HepG2 (cell line): Measurements from ENCODE around the gene GPS1. TPM values are rescaled to one million over a fixed set of nuclear protein-coding genes. Genes with fewer than 3 reads are reported as not detected.

ENCODE experiments used
- BORCS8-MEF2B ChIP-seq: sonication (generic); formaldehyde crosslinking; IDR thresholded peaks from 2 replicates; pipeline ENCODE4 v1.8.0; 2022; ENCODE audit warnings: mild to moderate bottlenecking, missing genetic modification reagents
- HHEX ChIP-seq: IDR thresholded peaks from 2 replicates; pipeline ENCODE4 v1.6.1; 2016; ENCODE audit warnings: control low read depth
- HNRNPK ChIP-seq: fragments of 200-400 bp; formaldehyde crosslinking; IDR thresholded peaks from 2 replicates; pipeline ENCODE4 v1.6.1; 2018; ENCODE audit warnings: low read length, low read depth, moderate library complexity, mild to moderate bottlenecking; ENCODE audit not compliant: poor library complexity, severe bottlenecking
- HOXD1 ChIP-seq: sonication (generic); formaldehyde crosslinking; IDR thresholded peaks from 2 replicates; pipeline ENCODE4 v1.5.0; 2020; ENCODE audit warnings: missing genetic modification reagents
- MED1 ChIP-seq: sonication (generic); formaldehyde crosslinking; IDR thresholded peaks from 2 replicates; pipeline ENCODE4 v1.4.0; 2020; ENCODE audit warnings: missing genetic modification reagents
- MEIS1 ChIP-seq: sonication (generic); formaldehyde crosslinking; IDR thresholded peaks from 2 replicates; pipeline ENCODE4 v1.9.0; 2021; ENCODE audit warnings: mild to moderate bottlenecking, missing genetic modification reagents, moderate library complexity, borderline replicate concordance
- TOPORS ChIP-seq: sonication (generic); formaldehyde crosslinking; IDR thresholded peaks from 2 replicates; pipeline ENCODE4 v1.8.0; 2023; ENCODE audit warnings: mild to moderate bottlenecking, missing genetic modification reagents
- ZNF253 ChIP-seq: sonication (generic); formaldehyde crosslinking; IDR thresholded peaks from 2 replicates; pipeline ENCODE4 v1.8.0; 2022; ENCODE audit warnings: mild to moderate bottlenecking, missing genetic modification reagents, borderline replicate concordance
- ZNF451 ChIP-seq: sonication (generic); formaldehyde crosslinking; IDR thresholded peaks from 2 replicates; pipeline ENCODE4 v1.5.0; 2020; ENCODE audit warnings: mild to moderate bottlenecking, missing genetic modification reagents
- ZNF572 ChIP-seq: sonication (generic); formaldehyde crosslinking; IDR thresholded peaks from 2 replicates; pipeline ENCODE4 v1.5.1; 2020; ENCODE audit warnings: mild to moderate bottlenecking, missing genetic modification reagents
- polyA plus RNA-seq, 8 experiments: library from polyadenylated mRNA; depleted of rRNA in 3 of 8; stranded (reverse) in 7 of 8; unstranded in 1 of 8; fragments of >200 nt; fragmentation: Illumina TruSeq in 4 of 8; extraction: Trizol in 4 of 8; gene quantifications; 2 replicates each; pipeline versions ENCODE4 v1.2.1 to v1.2.3, GENCODE V29; 2011 to 2016; ENCODE audit warnings: low read depth in 4 of 8, missing spikeins in 1 of 8, mixed read lengths in 1 of 8; ENCODE audit not compliant: insufficient read depth in 1 of 8
- total RNA-seq, 5 experiments: library from RNA; depleted of rRNA; stranded (reverse); fragments of >200 nt; fragmentation: Illumina TruSeq; extraction: Trizol; gene quantifications; 2 replicates each; pipeline ENCODE4 v1.2.3, GENCODE V29; 2016; ENCODE audit warnings: low read depth in 1 of 5
- TF ChIP-seq, protein P1 (sequence below): sonication (generic); formaldehyde crosslinking; IDR thresholded peaks from 2 replicates; pipeline ENCODE4 v1.8.0; 2022; ENCODE audit warnings: missing genetic modification reagents, mild to moderate bottlenecking, moderate library complexity, borderline replicate concordance
- TF ChIP-seq, protein P2 (sequence below): IDR thresholded peaks from 2 replicates; pipeline ENCODE4 v1.6.1; 2016; ENCODE audit warnings: missing compliant biosample characterization, missing genetic modification reagents, borderline replicate concordance
- TF ChIP-seq, protein P3 (sequence below): sonication (generic); formaldehyde crosslinking; IDR thresholded peaks from 2 replicates; pipeline ENCODE4 v1.5.1; 2020; ENCODE audit warnings: mild to moderate bottlenecking, missing genetic modification reagents, moderate library complexity
- TF ChIP-seq, protein P4 (sequence below): sonication (generic); formaldehyde crosslinking; IDR thresholded peaks from 2 replicates; pipeline ENCODE4 v1.5.0; 2020; ENCODE audit warnings: mild to moderate bottlenecking, missing genetic modification reagents
- TF ChIP-seq, protein P5 (sequence below): sonication (generic); formaldehyde crosslinking; IDR thresholded peaks from 2 replicates; pipeline ENCODE4 v1.5.1; 2020; ENCODE audit warnings: missing genetic modification reagents, mild to moderate bottlenecking, borderline replicate concordance
- TF ChIP-seq, protein P6 (sequence below): sonication (generic); formaldehyde crosslinking; IDR thresholded peaks from 2 replicates; pipeline ENCODE4 v1.5.0; 2020; ENCODE audit warnings: mild to moderate bottlenecking, low read depth, missing genetic modification reagents, borderline replicate concordance

GPS1 gene
- total and polyA plus RNA-seq, 2 of the 13 experiments (the other 11 are each of a cell fraction or from before 2014, with no cell fraction given): 124 to 128 TPM

DNA sequence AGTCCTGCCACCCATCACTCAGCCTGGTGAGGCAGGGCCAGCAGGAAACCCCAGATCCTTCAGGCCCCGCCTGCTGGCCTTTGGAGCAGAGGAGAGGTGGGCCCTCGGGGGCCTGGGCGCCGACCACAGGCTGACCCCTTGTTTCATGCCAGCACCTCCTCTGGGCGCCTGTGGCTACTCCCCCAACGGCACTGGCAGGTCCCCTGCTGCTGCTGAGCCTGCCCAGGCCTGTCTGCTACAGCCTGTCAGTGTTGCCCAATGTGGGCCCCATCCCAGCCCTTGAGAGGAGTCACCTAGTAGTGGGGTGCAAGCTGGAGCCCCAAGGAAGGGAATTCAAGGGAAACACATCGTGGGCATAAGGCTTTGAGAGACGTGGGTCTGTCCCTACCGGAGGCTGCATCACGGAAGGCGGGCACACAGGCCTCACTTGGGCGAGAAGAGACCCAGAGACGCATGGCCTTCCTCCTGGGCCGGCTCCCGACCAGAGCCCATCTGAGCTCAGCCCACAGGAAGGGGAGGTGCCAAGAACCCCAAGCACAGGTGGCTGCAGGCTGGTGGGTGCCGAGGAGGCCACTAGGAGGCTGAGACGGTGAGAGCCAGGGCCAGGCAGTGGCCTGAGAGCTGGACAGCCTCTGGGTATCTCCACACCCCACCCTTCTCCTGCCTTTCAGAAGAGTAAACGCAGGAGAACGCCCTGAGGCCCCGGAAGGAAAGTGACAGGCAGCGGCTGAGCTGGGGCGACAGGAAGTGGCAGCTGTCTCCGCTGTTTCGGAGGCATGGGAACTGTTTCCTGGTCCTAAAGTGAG is 54.4 kb downstream of the GPS1 start (continued):
- TF ChIP-seq BORCS8-MEF2B (CRISPR knock-in tag): peak; percentile 85; the same call in 1 of the 2 replicates
- peak; percentile 91 for TF ChIP-seq ZNF572 (CRISPR knock-in tag)
- TF ChIP-seq, protein P1, sequence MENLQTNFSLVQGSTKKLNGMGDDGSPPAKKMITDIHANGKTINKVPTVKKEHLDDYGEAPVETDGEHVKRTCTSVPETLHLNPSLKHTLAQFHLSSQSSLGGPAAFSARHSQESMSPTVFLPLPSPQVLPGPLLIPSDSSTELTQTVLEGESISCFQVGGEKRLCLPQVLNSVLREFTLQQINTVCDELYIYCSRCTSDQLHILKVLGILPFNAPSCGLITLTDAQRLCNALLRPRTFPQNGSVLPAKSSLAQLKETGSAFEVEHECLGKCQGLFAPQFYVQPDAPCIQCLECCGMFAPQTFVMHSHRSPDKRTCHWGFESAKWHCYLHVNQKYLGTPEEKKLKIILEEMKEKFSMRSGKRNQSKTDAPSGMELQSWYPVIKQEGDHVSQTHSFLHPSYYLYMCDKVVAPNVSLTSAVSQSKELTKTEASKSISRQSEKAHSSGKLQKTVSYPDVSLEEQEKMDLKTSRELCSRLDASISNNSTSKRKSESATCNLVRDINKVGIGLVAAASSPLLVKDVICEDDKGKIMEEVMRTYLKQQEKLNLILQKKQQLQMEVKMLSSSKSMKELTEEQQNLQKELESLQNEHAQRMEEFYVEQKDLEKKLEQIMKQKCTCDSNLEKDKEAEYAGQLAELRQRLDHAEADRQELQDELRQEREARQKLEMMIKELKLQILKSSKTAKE (CRISPR knock-in tag): no peak
- peak; percentile 96 for TF ChIP-seq ZNF253 (CRISPR knock-in tag)
- peak; percentile 62; the same call in 1 of the 2 replicates for TF ChIP-seq MEIS1 (CRISPR knock-in tag)
- TF ChIP-seq, protein P2, sequence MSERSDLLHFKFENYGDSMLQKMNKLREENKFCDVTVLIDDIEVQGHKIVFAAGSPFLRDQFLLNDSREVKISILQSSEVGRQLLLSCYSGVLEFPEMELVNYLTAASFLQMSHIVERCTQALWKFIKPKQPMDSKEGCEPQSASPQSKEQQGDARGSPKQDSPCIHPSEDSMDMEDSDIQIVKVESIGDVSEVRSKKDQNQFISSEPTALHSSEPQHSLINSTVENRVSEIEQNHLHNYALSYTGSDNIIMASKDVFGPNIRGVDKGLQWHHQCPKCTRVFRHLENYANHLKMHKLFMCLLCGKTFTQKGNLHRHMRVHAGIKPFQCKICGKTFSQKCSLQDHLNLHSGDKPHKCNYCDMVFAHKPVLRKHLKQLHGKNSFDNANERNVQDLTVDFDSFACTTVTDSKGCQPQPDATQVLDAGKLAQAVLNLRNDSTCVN: peak; percentile 59; the same call in 1 of the 2 replicates
- peak; percentile 90 for TF ChIP-seq MED1 (CRISPR knock-in tag)
- TF ChIP-seq, protein P3, sequence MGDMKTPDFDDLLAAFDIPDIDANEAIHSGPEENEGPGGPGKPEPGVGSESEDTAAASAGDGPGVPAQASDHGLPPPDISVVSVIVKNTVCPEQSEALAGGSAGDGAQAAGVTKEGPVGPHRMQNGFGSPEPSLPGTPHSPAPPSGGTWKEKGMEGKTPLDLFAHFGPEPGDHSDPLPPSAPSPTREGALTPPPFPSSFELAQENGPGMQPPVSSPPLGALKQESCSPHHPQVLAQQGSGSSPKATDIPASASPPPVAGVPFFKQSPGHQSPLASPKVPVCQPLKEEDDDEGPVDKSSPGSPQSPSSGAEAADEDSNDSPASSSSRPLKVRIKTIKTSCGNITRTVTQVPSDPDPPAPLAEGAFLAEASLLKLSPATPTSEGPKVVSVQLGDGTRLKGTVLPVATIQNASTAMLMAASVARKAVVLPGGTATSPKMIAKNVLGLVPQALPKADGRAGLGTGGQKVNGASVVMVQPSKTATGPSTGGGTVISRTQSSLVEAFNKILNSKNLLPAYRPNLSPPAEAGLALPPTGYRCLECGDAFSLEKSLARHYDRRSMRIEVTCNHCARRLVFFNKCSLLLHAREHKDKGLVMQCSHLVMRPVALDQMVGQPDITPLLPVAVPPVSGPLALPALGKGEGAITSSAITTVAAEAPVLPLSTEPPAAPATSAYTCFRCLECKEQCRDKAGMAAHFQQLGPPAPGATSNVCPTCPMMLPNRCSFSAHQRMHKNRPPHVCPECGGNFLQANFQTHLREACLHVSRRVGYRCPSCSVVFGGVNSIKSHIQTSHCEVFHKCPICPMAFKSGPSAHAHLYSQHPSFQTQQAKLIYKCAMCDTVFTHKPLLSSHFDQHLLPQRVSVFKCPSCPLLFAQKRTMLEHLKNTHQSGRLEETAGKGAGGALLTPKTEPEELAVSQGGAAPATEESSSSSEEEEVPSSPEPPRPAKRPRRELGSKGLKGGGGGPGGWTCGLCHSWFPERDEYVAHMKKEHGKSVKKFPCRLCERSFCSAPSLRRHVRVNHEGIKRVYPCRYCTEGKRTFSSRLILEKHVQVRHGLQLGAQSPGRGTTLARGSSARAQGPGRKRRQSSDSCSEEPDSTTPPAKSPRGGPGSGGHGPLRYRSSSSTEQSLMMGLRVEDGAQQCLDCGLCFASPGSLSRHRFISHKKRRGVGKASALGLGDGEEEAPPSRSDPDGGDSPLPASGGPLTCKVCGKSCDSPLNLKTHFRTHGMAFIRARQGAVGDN: peak; percentile 99
- TF ChIP-seq TOPORS (CRISPR knock-in tag): peak; percentile 87
- peak; percentile 79 for TF ChIP-seq HOXD1 (CRISPR knock-in tag)
- TF ChIP-seq, protein P4, sequence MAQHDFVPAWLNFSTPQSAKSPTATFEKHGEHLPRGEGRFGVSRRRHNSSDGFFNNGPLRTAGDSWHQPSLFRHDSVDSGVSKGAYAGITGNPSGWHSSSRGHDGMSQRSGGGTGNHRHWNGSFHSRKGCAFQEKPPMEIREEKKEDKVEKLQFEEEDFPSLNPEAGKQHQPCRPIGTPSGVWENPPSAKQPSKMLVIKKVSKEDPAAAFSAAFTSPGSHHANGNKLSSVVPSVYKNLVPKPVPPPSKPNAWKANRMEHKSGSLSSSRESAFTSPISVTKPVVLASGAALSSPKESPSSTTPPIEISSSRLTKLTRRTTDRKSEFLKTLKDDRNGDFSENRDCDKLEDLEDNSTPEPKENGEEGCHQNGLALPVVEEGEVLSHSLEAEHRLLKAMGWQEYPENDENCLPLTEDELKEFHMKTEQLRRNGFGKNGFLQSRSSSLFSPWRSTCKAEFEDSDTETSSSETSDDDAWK (CRISPR knock-in tag): no peak
- TF ChIP-seq HHEX (CRISPR knock-in tag): no peak
- TF ChIP-seq, protein P5, sequence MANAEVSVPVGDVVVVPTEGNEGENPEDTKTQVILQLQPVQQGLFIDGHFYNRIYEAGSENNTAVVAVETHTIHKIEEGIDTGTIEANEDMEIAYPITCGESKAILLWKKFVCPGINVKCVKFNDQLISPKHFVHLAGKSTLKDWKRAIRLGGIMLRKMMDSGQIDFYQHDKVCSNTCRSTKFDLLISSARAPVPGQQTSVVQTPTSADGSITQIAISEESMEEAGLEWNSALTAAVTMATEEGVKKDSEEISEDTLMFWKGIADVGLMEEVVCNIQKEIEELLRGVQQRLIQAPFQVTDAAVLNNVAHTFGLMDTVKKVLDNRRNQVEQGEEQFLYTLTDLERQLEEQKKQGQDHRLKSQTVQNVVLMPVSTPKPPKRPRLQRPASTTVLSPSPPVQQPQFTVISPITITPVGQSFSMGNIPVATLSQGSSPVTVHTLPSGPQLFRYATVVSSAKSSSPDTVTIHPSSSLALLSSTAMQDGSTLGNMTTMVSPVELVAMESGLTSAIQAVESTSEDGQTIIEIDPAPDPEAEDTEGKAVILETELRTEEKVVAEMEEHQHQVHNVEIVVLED (CRISPR knock-in tag): peak; percentile 82
- peak; percentile 31 for TF ChIP-seq HNRNPK
- TF ChIP-seq, protein P6, sequence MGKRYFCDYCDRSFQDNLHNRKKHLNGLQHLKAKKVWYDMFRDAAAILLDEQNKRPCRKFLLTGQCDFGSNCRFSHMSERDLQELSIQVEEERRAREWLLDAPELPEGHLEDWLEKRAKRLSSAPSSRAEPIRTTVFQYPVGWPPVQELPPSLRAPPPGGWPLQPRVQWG (CRISPR knock-in tag): no peak
- TF ChIP-seq ZNF451 (CRISPR knock-in tag): peak; percentile 86
